Heart right ventricle (tissue), 16 donors: ENCODE data around the gene ASB18. TPM values are rescaled to one million over a fixed set of nuclear protein-coding genes. Genes with fewer than 3 reads are reported as not detected.

ENCODE experiments used
- ATAC-seq, 8 donors: fragments of 200-7000 bp; cut with Tn5 transposase; one replicate each; pipeline ENCODE4 v1.9.1; 2020; ENCODE audit warnings: mild to moderate bottlenecking in 8 of 8, moderate library complexity in 8 of 8, moderate number of reproducible peaks in 1 of 8
- DNase-seq, 2 donors: peaks; one replicate each; pipeline ENCODE4 v3.0.0-alpha.2; 2020
- H3K27ac ChIP-seq, 10 donors: fragments of 200-600 bp; sonication (generic) in 2 of 10; one replicate each; pipeline versions ENCODE4 v1.5.0 to v1.8.0; 2020 to 2022; ENCODE audit warnings: mild to moderate bottlenecking in 3 of 10
- H3K27me3 ChIP-seq, 7 donors: fragments of 200-600 bp; one replicate each; pipeline ENCODE4 v1.8.0; 2021 to 2022; ENCODE audit warnings: mild to moderate bottlenecking in 2 of 7
- H3K36me3 ChIP-seq, 9 donors: fragments of 200-600 bp; sonication (generic) in 1 of 9; one replicate each; pipeline versions ENCODE4 v1.5.0 to v1.8.0; 2020 to 2022; ENCODE audit warnings: mild to moderate bottlenecking in 2 of 9
- H3K4me1 ChIP-seq, 9 donors: fragments of 200-600 bp; sonication (generic) in 1 of 9; one replicate each; pipeline versions ENCODE4 v1.5.0 to v1.8.0; 2020 to 2022; ENCODE audit warnings: mild to moderate bottlenecking in 4 of 9
- H3K4me3 ChIP-seq, 10 donors: fragments of 200-600 bp; sonication (generic) in 2 of 10; one replicate each; pipeline versions ENCODE4 v1.5.0 to v1.8.0; 2020 to 2022; ENCODE audit warnings: mild to moderate bottlenecking in 7 of 10, moderate library complexity in 2 of 10
- H3K9me3 ChIP-seq, 11 donors: fragments of 200-600 bp in 10 of 11; sonication (generic) in 2 of 11; one replicate each; pipeline versions ENCODE4 v1.5.0 to v1.8.0; 2013 to 2022; ENCODE audit warnings: mild to moderate bottlenecking in 2 of 11, control low read depth in 1 of 11, moderate library complexity in 1 of 11
- CTCF ChIP-seq, 9 donors: fragments of 200-600 bp; sonication (generic) in 2 of 9; IDR thresholded peaks; one replicate each; pipeline versions ENCODE4 v1.5.0 to v1.8.0; 2021 to 2022; ENCODE audit warnings: antibody characterized with exemption in 9 of 9, mild to moderate bottlenecking in 5 of 9, moderate library complexity in 1 of 9
- WGBS, 2 donors: extraction: QIAGEN DNeasy Blood & Tissue Kit; methylation state at CpG; one replicate each; pipeline ENCODE4 v1.1.7; 2013; ENCODE audit warnings: inconsistent platforms in 1 of 2; 5-methylcytosine and 5-hydroxymethylcytosine counted together
- intact Hi-C, 10 donors: fragments of 100-400 bp; cut with DNase I; formaldehyde crosslinking; loops; one replicate each; pipeline versions ENCODE4 v1.11.1 to v1.14.2; 2022
- polyA plus RNA-seq, 2 donors: library from polyadenylated mRNA; stranded (reverse); fragments of 200-250 nt; gene quantifications; one replicate each; pipeline ENCODE4 v1.2.3, GENCODE V29; 2013
- total RNA-seq, 10 donors: library from RNA; stranded (reverse); fragmentation: NEBNext Ultra II Directional in 3 of 10; extraction: Animal tissue kit (Norgen Biotek cat#: 25700) in 3 of 10; gene quantifications; one replicate each; pipeline versions ENCODE4 v1.2.1 to v1.2.4, GENCODE V29; 2021 to 2023
- donor health status: Arrhythmogenic right ventricular cardiomyopathy.
- donor health status: ischemic (EF 13 %, LVEDD 7.1; RV severe dilation, severe dysfunction).
- donor health status: healthy with polysubstance abuse.
- donor health status: DM: no; HTN: yes; CAD: no.
- donor health status: DM: no; HTN: no; CAD: no.
- donor health status: ischemic (EF 25% LVEDD 6.9; RV normal size, moderate dysfunction).
- donor health status: ischemic (EF 25% LVEDD 5.7; RV mildly dilated, moderate dysfunction).
- donor health status: healthy.
- donor health status: DM: yes; HTN: yes; CAD: no.
- donor health status: Ischemic cardiomyopathy.
- donor health status: ischemic (EF 35%, LVEDD 5.7; RV mildly dilated, moderate dysfunction).
- donor health status: nonischemic (EF 11% LVEDD 7.7; RV severe dilation, severe dysfunction).
- donor health status: DM: yes; HTN: yes; CAD: no.
- donor health status: PGD.
- donor health status: ischemic (EF 29% LVEDD 5.4; RV normal size, mild dysfunction).
- donor health status: nonischemic (EF 23%, LVEDD 6.1; RV moderate dilation, normal function).

ASB18 gene
- total and polyA plus RNA-seq, 12 donors = 3.5 to 47.1 (median 20.2) TPM

GRCh38 chr2:236261452-236261851, 2.8 kb downstream of the ASB18 start:
- ATAC-seq (peak in 5 of 8 donors; percentile 9 to 60 (median 32)), DNase-seq (no peak)
- WGBS, 2 donors = 24 to 32% methylated on average over 7 of the region's 7 CpGs
- H3K36me3 ChIP-seq = peaks cover 0 to 7% (median 0%) of the 10 kb centered on the region in 9 donors
- peak overlapping the region in 4 of 10 donors; percentile 57 to 63 (median 60) for H3K4me3 ChIP-seq
- intact Hi-C loops = no loop called here
- H3K9me3 ChIP-seq = peaks cover 0 to 9% (median 0%) of the 10 kb centered on the region in 11 donors
- H3K27me3 ChIP-seq = peaks cover 0 to 11% (median 0%) of the 10 kb centered on the region in 7 donors
- peaks cover 0 to 25% (median 0%) of the 10 kb centered on the region in 9 donors for H3K4me1 ChIP-seq
- no peak for TF ChIP-seq CTCF (IDR thresholded peaks at IDR 0.05)
- peak overlapping the region in 8 of 10 donors; percentile 40 to 93 (median 84) for H3K27ac ChIP-seq

GRCh38 chr2:236259371-236259770, 4.8 kb downstream of the ASB18 start:
- Histone ChIP-seq H3K27me3 (peaks cover 0 to 11% (median 0%) of the 10 kb centered on the region in 7 donors), H3K27ac (peak overlapping the region in 1 of 10 donors; percentile 93), H3K4me3 (no peak overlapping the region), H3K36me3 (peaks cover 0 to 7% (median 0%) of the 10 kb centered on the region in 9 donors), H3K9me3 (peaks cover 0 to 9% (median 0%) of the 10 kb centered on the region in 11 donors), H3K4me1 (peaks cover 0 to 18% (median 0%) of the 10 kb centered on the region in 9 donors)
- 82 to 85% methylated on average over 6 of the region's 6 CpGs for WGBS, 2 donors
- ATAC-seq (no peak), DNase-seq (no peak)
- no peak for TF ChIP-seq CTCF (IDR thresholded peaks at IDR 0.05)
- intact Hi-C loops = no loop called here

GRCh38 chr2:236257575-236257974, 6.6 kb downstream of the ASB18 start:
- Histone ChIP-seq H3K36me3 (peaks cover 0 to 7% (median 0%) of the 10 kb centered on the region in 9 donors), H3K9me3 (peaks cover 0 to 9% (median 0%) of the 10 kb centered on the region in 11 donors), H3K27me3 (peaks cover 0 to 15% (median 0%) of the 10 kb centered on the region in 7 donors), H3K4me3 (no peak overlapping the region), H3K27ac (no peak overlapping the region), H3K4me1 (peaks cover 0 to 29% (median 0%) of the 10 kb centered on the region in 9 donors)
- TF ChIP-seq CTCF (IDR thresholded peaks at IDR 0.05) = no peak
- no peak for DNase-seq
- 84 to 85% methylated on average over 6 of the region's 6 CpGs for whole genome bisulfite sequencing, 2 donors
- intact Hi-C loops = no loop called here
- ATAC-seq = no peak

- no peak overlapping the region for H3K4me3 ChIP-seq
- H3K9me3 ChIP-seq = peaks cover 0 to 5% (median 0%) of the 10 kb centered on the region in 11 donors
- intact Hi-C loops = no loop called here
- WGBS, 2 donors = 67 to 78% methylated on average over 8 of the region's 8 CpGs
- peaks cover 0 to 16% (median 0%) of the 10 kb centered on the region in 7 donors for H3K27me3 ChIP-seq
- no peak for DNase-seq
- peaks cover 0 to 32% (median 0%) of the 10 kb centered on the region in 9 donors for H3K4me1 ChIP-seq
- no peak for ATAC-seq
- peaks cover 0 to 7% (median 0%) of the 10 kb centered on the region in 9 donors for H3K36me3 ChIP-seq
- H3K27ac ChIP-seq = no peak overlapping the region
- no peak for TF ChIP-seq CTCF (IDR thresholded peaks at IDR 0.05)
Observed at GRCh38 chr2:236257136-236257535, 7.1 kb downstream of the ASB18 start.
